Anterior cingulate cortex (tissue), 58 donors: ENCODE data around the gene THAP3.

Experiments used
- DNase-seq, 58 donors: peaks; one replicate each; lab custom pipeline; 2025; lab: John Stamatoyannopoulos, UW

Gene THAP3, protein sequence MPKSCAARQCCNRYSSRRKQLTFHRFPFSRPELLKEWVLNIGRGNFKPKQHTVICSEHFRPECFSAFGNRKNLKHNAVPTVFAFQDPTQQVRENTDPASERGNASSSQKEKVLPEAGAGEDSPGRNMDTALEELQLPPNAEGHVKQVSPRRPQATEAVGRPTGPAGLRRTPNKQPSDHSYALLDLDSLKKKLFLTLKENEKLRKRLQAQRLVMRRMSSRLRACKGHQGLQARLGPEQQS

GRCh38 chr1:6624710-6625583 lies at the start of gene THAP3:
THAP3 (plus strand) TSS chr1:6624868; CDS start chr1:6625219, 351 bp downstream.
- DNase-seq: peak; percentile 33 to 87 (median 76)

- peak in 2 of 58 donors; percentile 40 to 53 for DNase-seq
Observed at GRCh38 chr1:6577831-6578525, 46.7 kb upstream of the THAP3 start.

DNA sequence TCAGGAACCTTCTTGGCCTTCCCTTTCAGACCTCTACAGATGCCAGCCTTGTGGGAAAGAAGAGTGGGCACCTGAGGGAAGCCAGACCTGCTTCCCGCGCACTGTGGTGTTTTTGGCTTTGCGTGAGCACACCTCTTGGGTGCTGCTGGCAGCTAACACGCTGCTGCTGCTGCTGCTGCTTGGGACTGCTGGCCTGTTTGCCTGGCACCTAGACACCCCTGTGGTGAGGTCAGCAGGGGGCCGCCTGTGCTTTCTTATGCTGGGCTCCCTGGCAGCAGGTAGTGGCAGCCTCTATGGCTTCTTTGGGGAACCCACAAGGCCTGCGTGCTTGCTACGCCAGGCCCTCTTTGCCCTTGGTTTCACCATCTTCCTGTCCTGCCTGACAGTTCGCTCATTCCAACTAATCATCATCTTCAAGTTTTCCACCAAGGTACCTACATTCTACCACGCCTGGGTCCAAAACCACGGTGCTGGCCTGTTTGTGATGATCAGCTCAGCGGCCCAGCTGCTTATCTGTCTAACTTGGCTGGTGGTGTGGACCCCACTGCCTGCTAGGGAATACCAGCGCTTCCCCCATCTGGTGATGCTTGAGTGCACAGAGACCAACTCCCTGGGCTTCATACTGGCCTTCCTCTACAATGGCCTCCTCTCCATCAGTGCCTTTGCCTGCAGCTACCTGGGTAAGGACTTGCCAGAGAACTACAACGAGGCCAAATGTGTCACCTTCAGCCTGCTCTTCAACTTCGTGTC lies 45.9 kb upstream of the THAP3 start:
- DNase-seq: no peak

- peak; percentile 85 to 100 (median 98) for DNase-seq
Observed at GRCh38 chr1:6579374-6580118, 45.1 kb upstream of the THAP3 start, which contains the start of gene ZBTB48. ZBTB48 (plus strand) TSS chr1:6579994; CDS start chr1:6580610, 616 bp downstream.

- DNase-seq: peak in 1 of 58 donors; percentile 12
Observed at GRCh38 chr1:6580119-6580592, 44.5 kb upstream of the THAP3 start.

- peak in 1 of 58 donors; percentile 21 for DNase-seq
Observed at GRCh38 chr1:6580593-6581409, 43.9 kb upstream of the THAP3 start.

GRCh38 chr1:6581561-6582305 lies 42.9 kb upstream of the THAP3 start:
- no peak for DNase-seq

GRCh38 chr1:6582370-6582769 lies 42.3 kb upstream of the THAP3 start:
- DNase-seq: no peak

- DNase-seq: no peak
Observed at GRCh38 chr1:6584126-6585080, 40.3 kb upstream of the THAP3 start.

GRCh38 chr1:6585081-6585722 lies 39.5 kb upstream of the THAP3 start:
- DNase-seq: no peak

GRCh38 chr1:6585841-6586240 lies 38.8 kb upstream of the THAP3 start:
- DNase-seq: no peak

GRCh38 chr1:6586404-6586816 lies 38.3 kb upstream of the THAP3 start:
- DNase-seq: no peak

DNA sequence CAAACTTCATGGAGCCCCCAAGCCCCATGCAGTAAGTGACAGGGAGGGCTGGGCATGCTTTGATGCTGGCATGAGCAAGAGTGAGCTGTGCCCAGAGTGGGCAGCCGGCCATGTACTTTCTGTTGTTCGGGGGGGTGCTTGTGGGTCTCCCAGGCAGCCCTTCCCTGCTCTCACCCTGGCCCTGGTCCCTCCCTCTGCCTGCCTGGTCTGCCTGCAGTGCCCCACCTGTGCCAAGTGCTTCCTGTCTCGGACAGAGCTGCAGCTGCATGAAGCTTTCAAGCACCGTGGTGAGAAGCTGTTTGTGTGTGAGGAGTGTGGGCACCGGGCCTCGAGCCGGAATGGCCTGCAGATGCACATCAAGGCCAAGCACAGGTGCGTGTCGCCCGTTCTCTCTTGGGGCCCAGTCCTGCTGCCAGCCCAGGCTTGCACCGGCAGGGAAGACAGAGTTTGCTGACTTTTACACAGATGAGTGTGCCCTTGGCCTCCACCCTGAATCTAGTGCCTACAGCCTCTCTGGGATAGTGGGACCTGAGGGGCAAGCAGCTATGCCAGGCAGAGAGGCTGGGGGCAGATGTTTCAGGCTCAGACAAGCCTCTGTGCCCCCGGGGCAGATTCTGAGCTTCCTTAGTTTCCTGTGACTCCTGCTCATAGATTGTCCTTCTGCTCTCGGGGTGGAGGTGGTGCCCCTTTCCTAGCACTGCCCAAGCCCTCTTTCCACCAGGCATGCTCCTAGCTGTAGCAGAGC lies 37.2 kb upstream of the THAP3 start:
- peak in 56 of 58 donors; percentile 12 to 91 (median 72) for DNase-seq

- DNase-seq: no peak
Observed at GRCh38 chr1:6588128-6588892, 36.4 kb upstream of the THAP3 start.
